ENCODE data around the gene MICAL3.
"Not testable (repeated sequence)": the region's sequence is repeated elsewhere in the genome, so short reads cannot be mapped to it uniquely, and the experiment has no call there.

Gene MICAL3, protein sequence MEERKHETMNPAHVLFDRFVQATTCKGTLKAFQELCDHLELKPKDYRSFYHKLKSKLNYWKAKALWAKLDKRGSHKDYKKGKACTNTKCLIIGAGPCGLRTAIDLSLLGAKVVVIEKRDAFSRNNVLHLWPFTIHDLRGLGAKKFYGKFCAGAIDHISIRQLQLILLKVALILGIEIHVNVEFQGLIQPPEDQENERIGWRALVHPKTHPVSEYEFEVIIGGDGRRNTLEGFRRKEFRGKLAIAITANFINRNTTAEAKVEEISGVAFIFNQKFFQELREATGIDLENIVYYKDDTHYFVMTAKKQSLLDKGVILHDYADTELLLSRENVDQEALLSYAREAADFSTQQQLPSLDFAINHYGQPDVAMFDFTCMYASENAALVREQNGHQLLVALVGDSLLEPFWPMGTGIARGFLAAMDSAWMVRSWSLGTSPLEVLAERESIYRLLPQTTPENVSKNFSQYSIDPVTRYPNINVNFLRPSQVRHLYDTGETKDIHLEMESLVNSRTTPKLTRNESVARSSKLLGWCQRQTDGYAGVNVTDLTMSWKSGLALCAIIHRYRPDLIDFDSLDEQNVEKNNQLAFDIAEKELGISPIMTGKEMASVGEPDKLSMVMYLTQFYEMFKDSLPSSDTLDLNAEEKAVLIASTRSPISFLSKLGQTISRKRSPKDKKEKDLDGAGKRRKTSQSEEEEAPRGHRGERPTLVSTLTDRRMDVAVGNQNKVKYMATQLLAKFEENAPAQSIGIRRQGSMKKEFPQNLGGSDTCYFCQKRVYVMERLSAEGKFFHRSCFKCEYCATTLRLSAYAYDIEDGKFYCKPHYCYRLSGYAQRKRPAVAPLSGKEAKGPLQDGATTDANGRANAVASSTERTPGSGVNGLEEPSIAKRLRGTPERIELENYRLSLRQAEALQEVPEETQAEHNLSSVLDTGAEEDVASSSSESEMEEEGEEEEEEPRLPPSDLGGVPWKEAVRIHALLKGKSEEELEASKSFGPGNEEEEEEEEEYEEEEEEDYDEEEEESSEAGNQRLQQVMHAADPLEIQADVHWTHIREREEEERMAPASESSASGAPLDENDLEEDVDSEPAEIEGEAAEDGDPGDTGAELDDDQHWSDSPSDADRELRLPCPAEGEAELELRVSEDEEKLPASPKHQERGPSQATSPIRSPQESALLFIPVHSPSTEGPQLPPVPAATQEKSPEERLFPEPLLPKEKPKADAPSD (N-terminal part only)

DNA sequence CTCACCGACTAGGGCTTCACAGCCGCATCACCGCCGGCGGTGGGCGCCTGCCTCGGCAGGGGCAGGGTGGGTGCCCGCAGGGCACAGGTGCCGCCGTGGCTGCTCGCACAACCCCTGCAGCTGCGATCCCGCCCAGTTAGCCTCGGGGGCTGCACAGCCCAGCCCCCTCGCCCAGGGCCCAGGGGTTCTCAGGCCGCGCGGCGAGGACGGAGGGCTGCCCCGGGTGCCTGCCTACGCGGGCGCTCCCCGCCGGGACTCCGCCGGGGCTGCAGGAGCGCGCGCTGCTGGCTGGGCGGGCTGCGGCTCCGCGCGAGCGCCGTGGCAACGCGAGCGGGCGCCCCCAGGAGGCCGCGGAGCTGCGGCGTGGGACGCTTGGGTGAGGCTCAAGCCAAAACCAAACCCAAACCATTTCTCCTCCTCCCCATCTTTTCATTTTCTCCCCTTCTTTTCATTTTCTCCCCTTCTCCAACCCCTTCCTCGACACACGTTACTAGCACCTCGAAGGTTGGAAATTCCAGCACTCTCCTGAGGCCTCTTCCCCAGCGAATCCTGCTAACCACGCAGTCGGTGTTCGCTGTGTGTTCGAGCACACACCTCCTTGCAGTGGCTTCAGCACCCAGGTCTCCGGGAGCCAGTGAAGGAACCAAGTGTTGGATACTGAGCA is at the start of gene MICAL3:
TSS of gene MICAL3 (minus strand) at position 286 of the 664 bp plus-strand sequence. CDS start 117,749 bp downstream, outside the sequence.
- peak in 39 of 51 donors; percentile 19 to 92 (median 54) for DNase-seq

DNA sequence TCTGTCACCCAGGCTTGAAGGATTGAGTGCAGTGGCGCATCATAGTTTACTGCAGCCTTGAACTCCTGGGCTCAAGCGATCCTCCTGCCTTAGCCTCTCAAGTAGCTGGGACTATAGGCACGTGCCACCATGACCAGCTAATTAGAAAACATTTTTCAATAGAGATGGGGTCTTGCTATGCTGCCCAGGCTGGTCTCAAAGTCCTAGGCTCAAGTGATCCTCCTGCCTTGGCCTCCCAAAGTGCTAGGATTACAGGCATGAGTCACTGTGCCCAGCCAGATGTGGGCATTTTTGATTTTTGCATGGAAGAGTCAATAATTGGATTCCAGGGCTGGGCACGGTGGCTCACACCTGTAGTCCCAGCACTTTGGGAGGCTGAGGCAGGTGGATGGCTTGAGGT is 49.6 kb upstream of the MICAL3 start:
- DNase-seq: not testable (repeated sequence)

DNA sequence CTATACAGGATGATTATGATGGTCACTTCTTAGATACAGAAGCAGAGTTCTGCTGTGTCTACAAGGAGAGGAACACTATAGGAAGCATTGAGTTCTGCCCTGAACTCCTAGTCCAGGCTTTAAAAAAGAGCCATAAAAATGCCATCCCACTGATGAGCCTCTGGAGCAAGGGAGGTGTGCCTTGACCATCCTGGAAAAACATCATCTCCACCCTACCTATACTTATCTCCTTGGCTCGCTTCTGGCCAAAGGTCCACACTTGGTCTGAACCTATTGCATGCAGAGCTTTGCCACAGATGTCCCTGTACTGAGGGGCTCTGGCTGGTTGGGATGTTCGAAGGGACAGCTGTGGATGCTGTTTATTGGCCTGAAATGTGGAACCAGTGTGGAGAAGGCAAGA is 49.1 kb upstream of the MICAL3 start:
- no peak for DNase-seq

DNA sequence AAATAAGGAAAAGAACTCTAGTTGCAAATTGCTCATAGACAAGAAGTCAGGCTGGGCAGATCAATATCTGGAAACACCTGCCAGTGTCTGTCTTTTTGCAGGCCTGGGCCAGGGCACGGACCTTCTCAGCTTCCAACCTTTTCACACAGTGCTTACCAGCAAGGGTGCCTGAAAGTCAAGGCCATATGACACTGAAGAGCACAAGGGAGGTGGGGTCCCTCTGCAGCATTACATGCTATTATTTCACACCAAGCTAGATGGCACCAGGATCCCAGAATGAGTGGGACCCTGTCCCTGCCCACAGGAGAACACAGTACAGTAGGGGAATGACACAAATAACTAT is 47.6 kb upstream of the MICAL3 start:
- DNase-seq: no peak

DNA sequence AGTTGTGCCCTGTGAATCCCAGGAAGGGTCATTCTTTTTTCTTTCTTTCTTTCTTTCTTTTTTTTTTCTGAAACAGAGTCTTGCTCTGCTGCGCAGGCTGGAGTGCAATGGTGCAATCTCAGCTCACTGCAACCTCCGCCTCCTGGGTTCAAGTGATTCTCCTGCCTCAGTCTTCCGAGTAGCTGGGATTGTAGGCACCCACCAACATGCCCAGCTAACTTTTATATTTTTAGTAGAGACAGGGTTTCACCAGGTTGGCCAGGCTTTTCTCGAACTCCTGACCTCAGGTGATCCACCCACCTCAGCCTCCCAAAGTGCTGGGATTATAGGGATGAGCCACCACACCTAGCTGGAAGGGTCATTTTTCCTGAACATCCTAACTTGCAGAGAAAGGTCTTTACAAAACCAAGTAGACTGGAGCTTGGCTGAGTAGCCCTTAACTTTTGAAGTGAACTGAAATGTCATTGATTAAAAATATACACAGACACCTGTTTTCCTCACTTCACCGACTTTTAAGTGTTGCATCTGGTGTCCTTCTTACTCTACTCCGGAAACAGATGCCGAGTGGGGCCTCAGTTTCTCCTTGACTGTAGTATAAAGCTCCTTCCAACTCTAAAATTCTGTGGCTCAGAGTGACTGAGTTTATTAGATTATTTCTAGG is 47.1 kb upstream of the MICAL3 start:
- DNase-seq: not testable (repeated sequence)

DNA sequence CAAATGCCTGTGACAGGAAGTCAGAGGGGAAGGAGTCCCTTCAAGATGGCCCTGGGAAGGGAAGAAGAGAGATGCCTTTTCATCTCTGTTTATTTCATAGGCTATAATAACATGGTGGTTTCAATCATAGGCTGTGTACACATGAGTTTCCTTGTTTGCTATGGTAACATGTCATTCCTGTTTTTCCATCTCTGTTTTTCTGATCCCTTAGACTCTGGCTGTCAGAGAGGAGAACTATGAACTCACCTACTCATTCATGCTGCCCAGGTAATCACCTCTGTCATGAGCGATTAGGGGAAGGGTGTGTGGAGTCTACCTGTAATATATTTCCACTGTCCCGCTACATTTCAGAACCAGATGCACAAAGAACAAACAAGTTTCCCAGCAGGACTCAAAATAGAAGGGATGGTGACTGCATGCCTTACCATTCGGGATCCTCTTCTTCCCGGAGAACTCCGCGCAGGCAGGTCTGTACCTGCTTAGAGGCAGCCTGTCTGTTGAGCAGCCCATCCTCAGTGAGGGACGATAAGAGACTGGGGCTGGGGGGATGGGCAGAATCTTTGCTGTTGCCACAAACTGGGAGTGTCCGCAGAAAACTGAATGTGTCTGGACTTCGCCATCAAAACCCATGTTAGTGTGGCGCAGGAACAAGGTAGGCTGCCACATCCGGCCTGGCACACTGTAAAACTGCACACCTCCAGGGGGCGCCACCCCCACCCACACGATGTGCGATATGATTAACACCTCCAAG is 46.4 kb upstream of the MICAL3 start:
- no peak for DNase-seq

DNA sequence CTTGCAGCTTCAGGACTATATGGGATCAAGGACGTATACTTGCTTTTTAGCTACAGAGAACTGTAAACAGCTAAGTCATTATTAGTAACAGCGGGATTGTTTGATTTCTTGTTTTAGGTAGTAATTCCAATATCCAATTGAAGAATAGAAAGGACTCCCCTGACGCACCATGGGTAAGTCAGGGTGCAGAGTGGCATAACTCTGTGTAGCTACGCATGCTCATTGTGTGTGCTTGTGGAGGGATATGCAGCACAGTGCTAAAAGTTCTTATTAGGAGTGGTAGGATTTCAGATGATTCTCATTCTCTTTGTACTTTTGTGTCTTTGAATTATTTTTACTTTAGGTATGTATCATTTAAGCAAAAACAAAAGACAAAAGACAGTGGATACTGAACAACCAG is 45.7 kb upstream of the MICAL3 start:
- DNase-seq: no peak

DNA sequence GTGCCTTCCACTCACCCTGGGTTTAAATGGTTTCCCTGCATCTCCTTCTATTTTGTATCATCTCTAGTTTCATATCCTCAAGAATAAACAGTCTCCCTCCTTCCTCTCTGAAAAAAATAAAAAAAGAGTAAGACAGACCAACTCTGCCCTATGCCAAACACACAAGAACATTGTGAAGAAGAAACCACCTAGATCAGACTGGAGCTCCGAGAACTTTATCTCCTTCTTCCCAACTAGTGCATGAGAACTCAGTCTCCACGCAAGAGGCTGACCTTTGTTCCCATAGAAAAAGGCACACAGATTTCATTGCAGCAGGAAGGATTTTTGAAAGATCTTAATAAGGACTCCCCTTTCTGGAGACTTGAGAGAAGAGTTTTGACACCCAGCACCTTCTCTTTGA is 44.7 kb upstream of the MICAL3 start:
- DNase-seq: no peak

DNA sequence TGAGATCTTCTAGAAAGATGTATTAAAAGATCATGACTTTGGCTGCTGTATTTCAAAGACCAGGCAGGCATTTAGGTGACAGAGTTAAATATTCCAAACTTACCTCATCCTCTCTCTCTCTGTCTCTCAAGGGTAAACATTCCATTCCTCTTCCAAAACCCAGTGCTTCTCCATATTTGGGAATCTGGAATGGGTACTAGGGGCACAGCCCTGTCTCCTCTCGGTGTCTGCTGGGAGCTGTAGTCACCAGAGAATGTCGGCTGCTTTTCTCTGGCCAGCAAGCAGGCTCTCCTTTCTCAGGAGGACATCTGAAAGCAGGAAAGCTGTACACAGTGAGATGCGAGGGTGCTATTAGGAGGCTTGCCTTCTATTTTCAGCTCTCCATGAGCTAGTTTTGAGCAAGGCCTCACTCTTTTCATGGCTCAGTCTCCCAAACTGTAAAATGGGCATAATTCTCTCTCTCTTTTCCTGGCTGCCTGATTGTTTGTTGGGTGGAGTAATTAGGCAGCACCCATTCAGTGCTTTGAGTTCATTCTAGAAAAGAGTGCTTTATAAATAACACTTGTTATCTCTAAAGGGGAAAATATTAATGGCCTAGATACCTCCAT is 44.1 kb upstream of the MICAL3 start:
- DNase-seq: no peak

DNA sequence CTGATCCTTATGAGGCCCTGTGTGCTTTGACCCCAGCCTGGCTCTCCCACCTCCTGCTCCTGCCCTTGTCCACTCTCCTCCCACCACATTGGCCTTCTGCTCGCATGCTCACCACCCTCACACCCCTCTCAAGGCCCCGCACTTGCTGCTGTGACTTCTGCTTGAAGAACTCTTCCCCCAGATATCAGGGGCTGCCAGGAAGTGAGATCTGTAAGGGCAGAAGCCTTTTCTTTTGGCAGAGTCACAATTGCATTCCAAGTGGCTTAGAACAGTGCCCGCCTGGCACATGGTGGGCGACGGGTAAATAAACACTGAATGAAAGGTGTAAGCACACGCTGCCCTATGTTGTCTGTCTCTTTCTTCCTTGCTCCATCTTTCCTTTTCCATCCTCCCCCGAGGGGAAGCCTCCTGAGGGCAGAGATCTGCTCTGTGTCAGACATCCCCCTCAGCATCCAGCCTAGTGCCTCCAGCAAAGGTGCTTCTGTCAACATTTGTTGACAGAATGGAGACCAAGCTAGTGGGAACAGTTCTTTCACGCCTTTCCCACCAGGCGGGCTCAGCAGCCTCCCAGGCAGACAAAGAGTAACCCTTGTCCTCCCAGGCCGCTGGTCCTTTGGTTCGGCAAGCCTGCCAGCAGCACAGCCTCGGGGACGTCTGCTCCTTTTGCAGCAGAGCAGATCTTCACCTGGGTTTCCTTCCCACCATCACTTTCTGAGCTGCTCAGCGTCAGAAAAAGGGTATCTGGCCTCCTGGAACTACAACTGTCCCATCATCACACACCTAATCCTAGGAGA is 43.4 kb upstream of the MICAL3 start:
- no peak for DNase-seq

DNA sequence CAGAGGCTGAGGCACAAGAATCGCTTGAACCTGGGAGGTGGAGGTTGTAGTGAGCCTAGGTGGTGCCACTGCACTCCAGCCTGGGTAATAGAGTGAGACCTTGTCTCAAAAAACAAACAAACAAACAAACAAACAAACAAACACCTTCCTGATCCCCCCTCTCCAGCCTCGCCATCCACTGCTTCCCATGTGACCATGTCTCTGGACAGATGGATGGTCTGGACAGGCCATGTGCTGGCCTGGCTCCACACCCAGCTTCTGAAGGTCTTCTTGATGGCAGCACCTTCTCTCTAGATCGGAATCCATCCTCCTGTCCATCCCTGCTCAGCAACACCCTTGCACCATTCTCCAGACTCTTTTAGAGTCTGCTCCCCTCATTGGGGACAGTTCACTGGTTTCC is 42.8 kb upstream of the MICAL3 start:
- no peak for DNase-seq

DNA sequence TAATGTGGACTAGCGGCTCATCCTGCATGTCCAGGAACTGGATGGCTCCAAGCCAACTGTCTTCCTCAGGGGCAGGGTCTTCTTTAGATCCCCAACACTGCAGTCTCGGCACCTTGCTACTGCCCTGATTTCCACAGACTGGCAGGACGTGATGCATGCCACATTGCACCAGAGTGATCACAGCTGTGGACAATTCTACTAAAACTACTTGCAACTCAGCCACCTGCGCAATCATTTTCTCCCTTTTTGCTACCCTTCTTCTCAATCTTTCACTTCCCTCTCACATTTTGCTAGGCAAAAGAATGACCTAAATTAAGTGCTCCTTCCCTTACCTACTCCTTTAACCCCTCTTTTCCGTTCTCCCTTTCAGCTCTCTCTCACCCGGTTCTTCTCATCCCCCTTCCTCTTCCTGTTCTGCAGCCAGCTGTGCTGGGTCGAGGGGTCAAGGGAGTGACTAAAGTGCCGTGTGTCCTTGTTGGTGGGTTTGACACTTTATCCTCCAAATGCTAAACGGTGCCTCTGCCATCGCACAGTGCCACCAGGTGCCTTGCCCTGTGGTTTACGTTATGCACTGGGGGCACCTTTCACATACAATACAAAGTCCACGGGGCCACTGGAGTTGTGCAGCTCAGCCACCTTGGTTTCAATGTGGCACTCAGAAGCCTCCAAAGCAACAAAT is 42.0 kb upstream of the MICAL3 start:
- no peak for DNase-seq

DNA sequence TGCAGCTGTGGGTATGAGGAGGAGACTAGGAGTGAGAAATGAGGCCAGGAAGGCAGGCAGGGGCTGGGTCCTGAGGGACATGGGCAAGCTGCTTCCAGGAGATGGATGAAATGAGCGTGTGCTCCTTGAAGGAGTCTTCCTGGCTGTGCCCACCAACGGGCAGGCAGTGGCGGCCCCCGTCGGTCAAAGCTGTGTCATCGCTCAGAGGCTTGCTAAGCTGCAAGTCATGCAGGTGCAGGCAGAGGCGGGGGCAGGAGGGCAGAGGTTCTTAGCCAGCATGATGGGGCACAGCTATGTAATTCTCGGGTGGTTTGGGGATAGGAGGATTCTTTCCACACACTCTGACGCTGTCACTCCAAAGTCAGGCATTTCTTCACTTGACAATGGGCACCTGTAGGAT is 40.9 kb upstream of the MICAL3 start:
- DNase-seq: no peak

DNA sequence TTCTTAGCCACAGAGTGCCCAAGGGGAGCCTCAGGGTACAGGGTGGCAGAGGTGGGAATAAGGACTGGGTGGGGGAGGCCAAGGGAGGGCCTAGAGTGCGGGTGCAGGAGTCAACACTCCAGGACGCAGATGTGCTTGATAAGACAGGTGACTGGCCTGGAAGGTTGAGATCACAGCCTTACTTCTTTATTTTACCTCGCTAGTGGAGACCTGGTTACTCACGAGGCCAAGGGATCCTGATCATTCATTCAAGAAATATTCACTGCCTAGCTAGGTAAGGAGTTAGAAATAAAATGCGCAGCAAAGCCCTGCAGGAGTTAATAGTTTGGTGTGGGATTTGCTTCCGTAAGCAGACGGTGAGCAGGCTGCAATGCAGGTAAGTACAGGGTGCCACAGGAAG is 40.3 kb upstream of the MICAL3 start:
- DNase-seq: no peak

DNA sequence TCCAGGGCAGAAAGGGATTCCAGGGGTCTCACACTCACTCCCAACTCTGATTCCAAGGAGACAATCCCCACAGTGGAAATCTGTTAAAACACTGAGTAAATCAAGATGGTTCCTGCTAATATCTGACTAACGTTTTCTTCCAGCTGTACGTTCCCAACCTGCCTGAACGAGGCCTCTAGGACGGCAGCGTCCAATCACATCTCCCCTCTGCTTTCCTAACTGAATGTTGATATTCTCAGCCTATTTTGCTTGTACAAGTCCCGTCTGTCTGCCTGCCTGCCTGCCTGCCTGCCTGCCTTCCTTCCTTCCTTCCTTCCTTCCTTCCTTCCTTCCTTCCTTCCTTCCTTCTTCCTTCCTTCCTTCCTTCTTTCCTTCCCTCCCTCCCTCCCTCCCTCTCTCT is 39.4 kb upstream of the MICAL3 start:
- not testable (repeated sequence) for DNase-seq

DNA sequence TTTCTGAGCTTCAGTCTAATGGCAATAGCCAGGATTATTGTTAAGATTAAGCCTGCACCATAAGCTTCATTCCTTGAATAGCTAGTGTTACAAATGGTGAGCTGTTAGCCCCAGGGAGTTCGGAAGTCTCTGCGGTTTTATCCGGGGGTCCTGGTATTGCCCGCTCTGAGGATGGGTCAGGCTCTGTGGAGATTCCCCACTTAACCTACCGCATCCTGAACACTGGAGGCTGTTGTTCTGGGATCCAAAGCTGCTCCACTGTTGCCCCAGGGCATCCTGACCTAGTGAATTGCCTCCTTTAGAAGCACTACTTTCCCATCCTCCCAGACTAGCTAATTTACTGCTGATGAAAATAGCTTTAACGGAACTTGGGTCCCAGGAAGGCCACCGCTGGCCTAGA is 38.9 kb upstream of the MICAL3 start:
- DNase-seq: no peak

DNA sequence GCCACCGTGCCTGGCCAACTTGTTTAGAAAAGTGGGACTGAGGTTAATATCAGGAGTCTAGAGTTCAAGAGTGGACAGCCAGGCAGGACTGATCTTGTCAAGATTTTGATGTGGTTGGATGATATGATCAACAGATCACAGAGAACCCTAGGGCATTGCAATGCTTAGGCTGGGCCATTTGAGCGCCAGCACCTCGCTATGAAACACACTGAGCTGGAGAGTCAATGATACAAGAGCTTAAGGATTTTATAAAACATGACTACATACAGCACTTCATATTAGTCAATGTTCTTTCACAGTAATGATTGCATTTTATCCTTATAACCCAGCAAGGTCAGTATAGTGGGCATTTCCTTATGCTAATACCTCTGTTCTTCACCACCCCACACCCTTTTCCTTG is 38.1 kb upstream of the MICAL3 start:
- no peak for DNase-seq

Data from hypothalamus (tissue), 51 donors.